PC-9 (cell line): ENCODE data around the gene CERCAM. TPM values are rescaled to one million over a fixed set of nuclear protein-coding genes. Genes with fewer than 3 reads are reported as not detected.

Source experiments
- BruUV-seq: library from RNA; stranded (reverse); fragments of 400-500 nt; replicated peaks from 2 replicates; lab custom pipeline; 2021; lab: Mats Ljungman, UMichigan
- CTCF ChIA-PET: fragments of 300-600 bp; sonication (Branson Sonifier 250); formaldehyde crosslinking; loops from one replicate; lab custom pipeline; 2022; ENCODE audit warnings: antibody characterized with exemption; lab: Charles Lee
- POLR2A ChIA-PET: fragments of 300-600 bp; sonication (Branson Sonifier 250); formaldehyde crosslinking; loops from one replicate; lab custom pipeline; 2022; ENCODE audit warnings: antibody characterized with exemption; ENCODE audit not compliant: unreplicated experiment; lab: Charles Lee
- DNase-seq, 2 experiments: peaks; one replicate each; pipeline versions ENCODE4 v3.0.0 to v3.0.0-alpha.2; 2015 to 2022; ENCODE audit warnings: mixed read lengths in 1 of 2
- H2AFZ ChIP-seq: fragments of 200-600 bp; sonication (generic); 2 replicates; pipeline ENCODE4 v1.8.1; 2017; ENCODE audit warnings: antibody characterized with exemption
- H3F3A ChIP-seq: fragments of 200-600 bp; sonication (generic); 2 replicates; pipeline ENCODE4 v1.8.1; 2017; ENCODE audit warnings: antibody characterized with exemption, mild to moderate bottlenecking, low read depth; ENCODE audit not compliant: insufficient read depth
- H3K27ac ChIP-seq: fragments of 200-600 bp; sonication (generic); 2 replicates; pipeline ENCODE4 v1.6.1; 2016; ENCODE audit warnings: mixed run types
- H3K27me3 ChIP-seq: fragments of 200-600 bp; sonication (generic); 2 replicates; pipeline ENCODE4 v1.6.1; 2016; ENCODE audit warnings: low read depth, mixed run types; ENCODE audit not compliant: insufficient read depth
- H3K36me3 ChIP-seq: fragments of 200-600 bp; sonication (generic); 2 replicates; pipeline ENCODE4 v1.6.1; 2016; ENCODE audit warnings: low read depth, mixed run types
- H3K4me1 ChIP-seq: fragments of 200-600 bp; sonication (generic); replicated peaks from 2 replicates; pipeline ENCODE4 v1.6.1; 2016; ENCODE audit warnings: mixed run types; ENCODE audit not compliant: insufficient read depth
- H3K4me2 ChIP-seq: fragments of 200-600 bp; sonication (generic); 2 replicates; pipeline ENCODE4 v1.6.1; 2017; ENCODE audit warnings: mixed run types
- H3K4me3 ChIP-seq: fragments of 200-600 bp; sonication (generic); 2 replicates; pipeline ENCODE4 v1.6.1; 2016; ENCODE audit warnings: mixed run types
- H3K79me2 ChIP-seq: fragments of 200-600 bp; sonication (generic); 2 replicates; pipeline ENCODE4 v1.6.1; 2017; ENCODE audit warnings: low read depth, mixed run types
- H3K9me2 ChIP-seq: fragments of 200-600 bp; sonication (generic); 2 replicates; pipeline ENCODE4 v1.8.1; 2017; ENCODE audit warnings: mild to moderate bottlenecking; ENCODE audit not compliant: insufficient read depth
- H3K9me3 ChIP-seq: fragments of 200-600 bp; sonication (generic); 2 replicates; pipeline ENCODE4 v1.8.1; 2016; ENCODE audit warnings: low read depth; ENCODE audit not compliant: insufficient read depth
- H4K20me1 ChIP-seq: fragments of 200-600 bp; sonication (generic); 2 replicates; pipeline ENCODE4 v1.8.1; 2017; ENCODE audit not compliant: insufficient read depth
- EZH2 ChIP-seq: fragments of 200-600 bp; sonication (generic); IDR thresholded peaks from 2 replicates; pipeline ENCODE4 v1.8.0; 2017; ENCODE audit warnings: antibody characterized with exemption, low read depth
- intact Hi-C: fragments of 100-400 bp; cut with micrococcal nuclease; formaldehyde crosslinking; loops from one replicate; pipeline ENCODE4 v1.10.0; 2022; ENCODE audit not compliant: unreplicated experiment
- total RNA-seq: library from RNA; stranded (reverse); gene quantifications from 2 replicates; pipeline ENCODE4 v1.2.3, GENCODE V29; 2021
- TF ChIP-seq, protein P1 (sequence below): fragments of 200-600 bp; sonication (generic); conservative IDR thresholded peaks from 2 replicates; pipeline ENCODE4 v1.6.1; 2017; ENCODE audit warnings: mixed run types, antibody characterized with exemption, mild to moderate bottlenecking, moderate library complexity

The CERCAM gene
- total RNA-seq, 1 experiment from 2014 or later = 87.2 TPM

DNA sequence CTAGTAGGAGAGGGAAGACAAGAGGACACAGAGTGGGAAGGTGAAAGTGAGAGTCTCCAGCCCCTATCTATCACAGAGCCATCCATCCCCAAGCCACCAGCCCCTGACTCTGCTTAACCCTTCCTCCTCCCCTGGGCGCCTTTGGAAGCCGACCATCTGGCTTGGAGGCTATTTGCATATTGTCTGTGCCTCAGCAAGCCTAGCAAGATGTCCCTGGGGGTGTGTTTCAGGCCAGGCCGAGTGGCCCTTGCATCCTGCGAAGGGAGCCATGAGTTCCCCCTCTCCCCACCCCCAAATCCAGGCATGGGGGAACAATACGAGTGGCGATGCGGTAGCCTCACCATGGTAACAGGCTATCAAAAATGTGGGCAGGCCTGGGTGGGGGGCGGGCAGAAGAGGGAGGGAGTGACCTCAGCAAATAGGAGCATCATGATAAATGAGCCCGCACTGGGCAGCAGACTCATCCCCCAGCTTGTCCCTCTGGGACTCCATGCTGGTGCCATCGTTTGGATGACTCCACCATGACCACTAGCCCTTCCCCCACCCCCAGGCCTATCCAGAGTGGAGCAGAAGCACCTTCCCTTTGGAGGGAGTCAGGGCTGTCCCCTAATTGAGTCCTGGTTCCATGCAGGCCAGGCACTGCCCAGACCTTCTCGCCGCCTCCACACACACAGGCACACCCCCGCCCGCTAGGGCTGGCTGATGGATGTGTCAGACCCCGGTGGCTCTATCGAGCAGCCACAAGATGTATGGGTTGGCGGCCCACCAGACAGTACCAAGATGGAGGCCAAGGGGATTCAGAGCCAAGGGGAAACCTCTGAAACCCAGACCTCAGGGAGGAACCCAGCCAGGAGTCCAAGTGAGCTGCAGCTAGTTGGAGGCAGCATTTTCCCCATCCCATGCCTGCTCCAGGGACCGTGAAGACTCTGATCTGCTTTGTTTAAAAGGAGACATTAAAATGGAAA is 34.9 kb upstream of the CERCAM start:
- no TSS peak for BruUV-seq
- Histone ChIP-seq H3K4me3 (no peak overlapping the region), H4K20me1 (no peaks in the 10 kb centered on the region), H3K79me2 (no peaks in the 10 kb centered on the region), H3K9me3 (no peaks in the 10 kb centered on the region), H3F3A (0 out of 2 replicates have a peak, but pooled peaks cover 2% of the 10 kb centered on the region), H3K36me3 (no peaks in the 10 kb centered on the region), H2AFZ (no peak overlapping the region), H3K27me3 (no peaks in the 10 kb centered on the region), H3K9me2 (no peaks in the 10 kb centered on the region), H3K4me2 (no peak overlapping the region), H3K27ac (no peak overlapping the region), H3K4me1 (no peaks in the 10 kb centered on the region)
- POLR2A ChIA-PET = no interaction called here
- no peak for TF ChIP-seq EZH2
- TF ChIP-seq, protein P1, sequence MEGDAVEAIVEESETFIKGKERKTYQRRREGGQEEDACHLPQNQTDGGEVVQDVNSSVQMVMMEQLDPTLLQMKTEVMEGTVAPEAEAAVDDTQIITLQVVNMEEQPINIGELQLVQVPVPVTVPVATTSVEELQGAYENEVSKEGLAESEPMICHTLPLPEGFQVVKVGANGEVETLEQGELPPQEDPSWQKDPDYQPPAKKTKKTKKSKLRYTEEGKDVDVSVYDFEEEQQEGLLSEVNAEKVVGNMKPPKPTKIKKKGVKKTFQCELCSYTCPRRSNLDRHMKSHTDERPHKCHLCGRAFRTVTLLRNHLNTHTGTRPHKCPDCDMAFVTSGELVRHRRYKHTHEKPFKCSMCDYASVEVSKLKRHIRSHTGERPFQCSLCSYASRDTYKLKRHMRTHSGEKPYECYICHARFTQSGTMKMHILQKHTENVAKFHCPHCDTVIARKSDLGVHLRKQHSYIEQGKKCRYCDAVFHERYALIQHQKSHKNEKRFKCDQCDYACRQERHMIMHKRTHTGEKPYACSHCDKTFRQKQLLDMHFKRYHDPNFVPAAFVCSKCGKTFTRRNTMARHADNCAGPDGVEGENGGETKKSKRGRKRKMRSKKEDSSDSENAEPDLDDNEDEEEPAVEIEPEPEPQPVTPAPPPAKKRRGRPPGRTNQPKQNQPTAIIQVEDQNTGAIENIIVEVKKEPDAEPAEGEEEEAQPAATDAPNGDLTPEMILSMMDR = no peak
- no peak for DNase-seq
- intact Hi-C loops = no loop called here
- CTCF ChIA-PET = no interaction called here

DNA sequence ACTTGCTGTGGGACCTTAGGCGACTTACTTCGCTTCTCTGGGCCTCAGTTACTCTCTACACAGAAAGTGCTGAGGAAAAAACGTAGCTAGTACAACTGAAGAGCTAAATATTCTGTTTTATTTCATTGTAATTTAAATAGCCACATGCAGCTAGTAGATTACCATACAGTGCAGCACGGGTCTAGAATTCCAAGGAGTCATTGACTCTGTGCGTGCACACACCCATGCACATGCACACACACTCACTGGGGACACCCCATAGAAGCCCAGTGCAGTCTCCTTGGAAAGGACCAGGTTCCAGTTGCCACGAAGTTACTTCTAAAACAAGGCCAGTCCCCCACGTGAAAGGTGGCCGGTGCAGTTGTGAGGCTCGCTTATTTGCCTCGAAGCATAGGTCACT is 32.5 kb upstream of the CERCAM start:
- Histone ChIP-seq H3K36me3 (no peaks in the 10 kb centered on the region), H3F3A (0 out of 2 replicates have a peak, but pooled peaks cover 7% of the 10 kb centered on the region), H3K4me2 (no peak overlapping the region), H4K20me1 (no peaks in the 10 kb centered on the region), H3K4me3 (no peak overlapping the region), H3K9me2 (no peaks in the 10 kb centered on the region), H3K79me2 (no peaks in the 10 kb centered on the region), H3K9me3 (no peaks in the 10 kb centered on the region), H3K27ac (no peak overlapping the region), H3K27me3 (no peaks in the 10 kb centered on the region), H3K4me1 (no peaks in the 10 kb centered on the region), H2AFZ (no peak overlapping the region)
- intact Hi-C loops = no loop called here
- ChIA-PET CTCF (interaction anchor here (0.6 kb wide), 1 partner anchor 65 kb away, joined by 4 read pairs; no protein-coding TSS in a partner anchor), POLR2A (interaction anchor here (0.7 kb wide), 1 partner anchor 500 kb away, joined by 4 read pairs; no protein-coding TSS in a partner anchor)
- no peak for TF ChIP-seq EZH2
- TF ChIP-seq, protein P1 = no peak
- BruUV-seq = no TSS peak
- DNase-seq = no peak

DNA sequence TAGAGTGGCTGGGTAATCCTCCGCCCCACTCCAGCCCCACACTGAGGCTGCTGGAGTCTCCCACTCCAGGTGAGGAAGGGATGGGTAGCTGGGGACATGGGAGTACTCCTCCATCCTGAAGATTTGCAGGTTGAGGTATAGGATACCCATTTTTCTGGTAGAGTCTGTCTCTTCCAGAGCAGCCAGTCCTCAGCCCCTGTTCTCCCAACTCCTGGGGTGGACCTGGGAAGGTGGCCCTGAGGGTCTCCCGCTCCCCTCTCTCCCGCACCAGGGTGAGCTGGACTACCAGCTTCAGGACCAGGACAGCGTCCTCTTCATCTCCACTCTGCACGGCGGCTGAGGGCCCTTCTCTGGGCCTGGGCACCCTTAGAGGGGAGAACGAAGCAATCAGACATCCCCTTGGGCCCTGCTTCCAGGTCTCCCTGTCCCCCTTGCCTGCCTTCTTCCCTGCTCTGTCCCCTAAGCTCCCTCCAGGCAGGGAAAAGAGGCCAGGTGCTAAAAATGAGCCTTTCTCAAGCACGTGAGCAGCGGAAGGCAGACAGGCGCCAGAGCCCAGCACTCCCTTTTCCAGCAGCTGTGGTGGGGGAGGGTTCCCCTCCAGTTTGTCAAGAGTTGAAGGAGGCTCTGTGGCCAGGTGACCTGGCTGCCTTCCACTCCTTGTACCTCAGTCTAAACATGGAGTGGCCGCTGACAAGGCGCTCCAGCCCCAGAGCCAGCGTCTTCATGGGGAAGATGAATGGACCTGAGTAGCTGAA is 31.1 kb upstream of the CERCAM start:
- Histone ChIP-seq H3K27ac (no peak overlapping the region), H3K9me3 (no peaks in the 10 kb centered on the region)

More for the DNA sequence above, 31.1 kb upstream of the CERCAM start:
- no peak overlapping the region for H2AFZ ChIP-seq
- H3K4me2 ChIP-seq = no peak overlapping the region
- H3K36me3 ChIP-seq = no peaks in the 10 kb centered on the region
- POLR2A ChIA-PET = no interaction called here
- no peaks in the 10 kb centered on the region for H3K4me1 ChIP-seq
- H3K79me2 ChIP-seq = no peaks in the 10 kb centered on the region
- peaks cover 13% of the 10 kb centered on the region; the same call in 1 of the 2 replicates for H3F3A ChIP-seq
- intact Hi-C loops = no loop called here
- TSS peak; percentile 80 for BruUV-seq
- H4K20me1 ChIP-seq = no peaks in the 10 kb centered on the region
- CTCF ChIA-PET = no interaction called here
- H3K9me2 ChIP-seq = no peaks in the 10 kb centered on the region
- TF ChIP-seq EZH2 = no peak
- TF ChIP-seq, protein P1 = no peak
- no peak overlapping the region for H3K4me3 ChIP-seq
- no peaks in the 10 kb centered on the region for H3K27me3 ChIP-seq
- no peak for DNase-seq
